GM18909 (cell line): ENCODE data around the gene SNRPB2.

Experiments used
- ATAC-seq: cut with Tn5 transposase; IDR thresholded peaks from one replicate; pipeline ENCODE4 v1.9.1; 2021; ENCODE audit warnings: mild to moderate bottlenecking; ENCODE audit not compliant: unreplicated experiment, poor library complexity

Gene SNRPB2

GRCh38 chr20:16781496-16781895, 51.7 kb downstream of the SNRPB2 start:
- no peak for ATAC-seq

- no peak for ATAC-seq
Observed at GRCh38 chr20:16785226-16785625, 55.4 kb downstream of the SNRPB2 start.
